A549 treated with RU486 at 1 μM for 4 hours (cell line): ENCODE data around the gene USP35. TPM values are rescaled to one million over a fixed set of nuclear protein-coding genes. Genes with fewer than 3 reads are reported as not detected.

ENCODE experiments used
- total RNA-seq: library from RNA; stranded (reverse); fragments of 200-300 nt; extraction: Qiagen RNA extraction; gene quantifications from 5 replicates; pipeline ENCODE4 v1.2.3, GENCODE V29; 2022; ENCODE audit warnings: low read depth

USP35 gene
- 4.9 to 7.2 TPM (median 6.1 TPM) in 5 replicates for total RNA-seq

GRCh38 chr11:78188286-78189173 lies at the start of gene USP35, which contains the start of gene KCTD21:
USP35 (plus strand) TSS chr11:78188919; CDS start chr11:78196246, 7,327 bp downstream.
KCTD21 (minus strand) TSS chr11:78188626; CDS start chr11:78174554, 14,072 bp downstream.

GRCh38 chr11:78139422-78140391 lies 49.0 kb upstream of the USP35 start, which contains the start of gene ALG8:
ALG8 (minus strand) TSS chr11:78139626; CDS start chr11:78139588, 38 bp downstream.

Other genes starting within 250 kb of the USP35 start
- 16.3 to 20.0 TPM (median 18.2 TPM) in 5 replicates for gene INTS4, start 194.3 kb upstream of the USP35 start, total RNA-seq
- gene KCTD14, start 165.6 kb upstream of the USP35 start, total RNA-seq = 1.4 to 2.2 TPM (median 2.0 TPM) in 5 replicates
- gene THRSP, start 125.1 kb upstream of the USP35 start, total RNA-seq = not detected in 5 replicates
- gene NDUFC2, start 109.1 kb upstream of the USP35 start, total RNA-seq = 183 to 271 TPM (median 248 TPM) in 5 replicates
- gene ALG8, start 49.3 kb upstream of the USP35 start, total RNA-seq = 48.8 to 68.8 TPM (median 62.6 TPM) in 5 replicates
- gene KCTD21, start 293 bp upstream of the USP35 start, total RNA-seq = 5.9 to 8.0 TPM (median 7.5 TPM) in 5 replicates
- 3.7 to 5.0 TPM (median 4.8 TPM) in 5 replicates for gene GAB2, start 228.9 kb downstream of the USP35 start, total RNA-seq